ENCODE data around the gene ADGRA3.

The ADGRA3 gene

DNA sequence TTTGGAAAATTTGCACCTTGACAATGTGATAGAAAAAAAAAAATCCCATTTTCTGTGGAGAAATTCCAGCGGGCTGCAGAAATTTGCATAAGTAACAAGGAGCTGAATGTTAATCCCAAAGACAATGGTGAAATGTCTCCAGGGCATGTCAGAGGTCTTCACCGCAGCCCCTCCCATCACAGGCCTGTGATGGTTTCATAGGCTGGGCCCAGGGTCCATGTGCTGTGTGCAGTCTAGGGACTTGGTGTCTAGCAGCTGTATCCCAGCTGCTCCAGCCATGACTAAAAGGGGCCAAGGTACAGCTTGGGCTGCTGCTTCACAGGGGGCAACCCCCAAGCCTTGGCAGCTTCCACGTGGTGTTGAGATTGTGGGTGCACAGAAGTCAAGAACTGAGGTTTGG lies 85.2 kb downstream of the ADGRA3 start:
- no peak overlapping the region for H3K4me3 ChIP-seq (ENCODE audit: low read depth, low read length)
- no peak for DNase-seq (ENCODE audit: low read depth)
- TF ChIP-seq, protein P1, sequence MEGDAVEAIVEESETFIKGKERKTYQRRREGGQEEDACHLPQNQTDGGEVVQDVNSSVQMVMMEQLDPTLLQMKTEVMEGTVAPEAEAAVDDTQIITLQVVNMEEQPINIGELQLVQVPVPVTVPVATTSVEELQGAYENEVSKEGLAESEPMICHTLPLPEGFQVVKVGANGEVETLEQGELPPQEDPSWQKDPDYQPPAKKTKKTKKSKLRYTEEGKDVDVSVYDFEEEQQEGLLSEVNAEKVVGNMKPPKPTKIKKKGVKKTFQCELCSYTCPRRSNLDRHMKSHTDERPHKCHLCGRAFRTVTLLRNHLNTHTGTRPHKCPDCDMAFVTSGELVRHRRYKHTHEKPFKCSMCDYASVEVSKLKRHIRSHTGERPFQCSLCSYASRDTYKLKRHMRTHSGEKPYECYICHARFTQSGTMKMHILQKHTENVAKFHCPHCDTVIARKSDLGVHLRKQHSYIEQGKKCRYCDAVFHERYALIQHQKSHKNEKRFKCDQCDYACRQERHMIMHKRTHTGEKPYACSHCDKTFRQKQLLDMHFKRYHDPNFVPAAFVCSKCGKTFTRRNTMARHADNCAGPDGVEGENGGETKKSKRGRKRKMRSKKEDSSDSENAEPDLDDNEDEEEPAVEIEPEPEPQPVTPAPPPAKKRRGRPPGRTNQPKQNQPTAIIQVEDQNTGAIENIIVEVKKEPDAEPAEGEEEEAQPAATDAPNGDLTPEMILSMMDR (IDR thresholded peaks at IDR 0.05; ENCODE audit: insufficient read depth, low read depth, low read length, missing control alignments): no peak

DNA sequence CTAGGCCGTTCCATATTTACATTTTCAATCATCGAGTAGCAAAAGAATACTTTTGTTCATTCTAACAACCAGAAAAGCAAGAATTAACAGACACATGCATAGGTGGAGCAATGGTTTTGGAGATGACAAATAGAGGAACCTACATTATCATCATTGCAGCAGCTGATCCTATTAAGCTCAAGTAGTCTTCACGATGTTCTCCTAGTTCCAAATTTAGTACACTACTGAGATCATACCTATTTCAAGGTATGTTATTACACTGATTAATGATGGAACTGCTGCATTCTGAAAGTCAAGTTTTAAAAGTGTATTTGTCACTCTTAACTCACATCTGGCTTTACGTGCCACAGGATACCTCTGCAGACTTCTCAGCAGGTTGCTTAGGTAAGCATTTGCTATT lies 87.4 kb downstream of the ADGRA3 start:
- H3K4me3 ChIP-seq (ENCODE audit: low read depth, low read length): no peak overlapping the region
- TF ChIP-seq, protein P1 (IDR thresholded peaks at IDR 0.05; ENCODE audit: insufficient read depth, low read depth, low read length, missing control alignments): no peak
- DNase-seq (ENCODE audit: low read depth): no peak

DNA sequence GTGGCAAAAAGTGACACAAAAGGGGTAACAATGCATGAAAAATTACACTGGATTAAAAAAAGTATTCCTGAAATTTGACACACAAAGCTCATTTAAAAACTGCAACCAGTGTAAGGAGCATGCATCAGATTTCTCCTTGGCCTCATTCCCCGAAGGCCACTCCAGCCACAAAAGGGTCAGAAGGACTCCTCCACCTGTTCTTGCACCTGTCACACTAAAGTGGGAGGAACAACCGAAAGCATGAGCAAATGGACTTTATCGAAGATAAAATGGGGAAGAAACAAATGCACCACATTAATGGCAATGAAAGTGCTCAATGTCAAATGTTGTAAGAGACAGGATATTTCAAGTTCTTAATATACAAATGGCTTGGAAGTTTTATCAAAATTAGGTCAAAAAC lies 88.2 kb downstream of the ADGRA3 start:
- no peak overlapping the region for H3K4me3 ChIP-seq (ENCODE audit: low read depth, low read length)
- TF ChIP-seq, protein P1 (IDR thresholded peaks at IDR 0.05; ENCODE audit: insufficient read depth, low read depth, low read length, missing control alignments): no peak
- no peak for DNase-seq (ENCODE audit: low read depth)

DNA sequence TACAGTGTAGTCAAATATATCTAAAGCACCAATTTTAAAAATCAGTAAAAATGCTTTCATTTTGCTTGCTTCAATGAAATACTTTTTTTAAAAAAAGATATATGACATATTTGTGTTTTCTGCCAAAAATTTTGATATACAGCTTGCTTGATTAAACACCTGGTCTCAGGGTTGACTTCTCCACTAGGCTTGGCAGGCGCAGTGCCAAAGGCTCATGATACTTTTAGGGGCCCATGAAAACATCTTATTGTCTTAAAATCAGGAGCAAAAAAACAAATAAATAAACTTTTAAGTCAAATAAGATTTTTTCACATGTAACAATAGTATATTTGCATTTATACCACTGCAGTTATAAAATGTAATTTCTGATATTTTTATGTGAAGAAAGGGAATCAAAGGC lies 95.6 kb downstream of the ADGRA3 start:
- DNase-seq (ENCODE audit: low read depth): no peak
- no peak overlapping the region for H3K4me3 ChIP-seq (ENCODE audit: low read depth, low read length)
- TF ChIP-seq, protein P1 (IDR thresholded peaks at IDR 0.05; ENCODE audit: insufficient read depth, low read depth, low read length, missing control alignments): no peak

DNA sequence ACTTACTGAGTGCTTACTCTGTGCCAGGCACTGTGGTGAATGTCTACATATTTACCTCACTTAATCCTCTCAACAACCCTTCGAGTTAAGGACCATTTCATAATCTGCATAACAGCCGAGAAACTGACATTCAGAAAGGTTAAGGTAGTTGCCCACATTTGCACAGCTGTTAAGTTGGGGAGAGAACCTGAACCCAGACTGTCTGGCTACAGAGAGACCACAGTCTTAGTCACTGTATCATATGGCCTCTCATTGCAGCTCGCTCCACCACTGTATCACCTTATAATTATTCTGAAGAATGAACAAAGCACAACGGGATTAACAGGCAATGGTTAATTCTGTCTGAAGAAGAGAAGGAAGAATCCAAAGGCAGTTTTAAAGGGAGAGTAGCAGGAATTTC lies 98.5 kb downstream of the ADGRA3 start:
- DNase-seq (ENCODE audit: low read depth): peak; percentile 8
- TF ChIP-seq, protein P1 (IDR thresholded peaks at IDR 0.05; ENCODE audit: insufficient read depth, low read depth, low read length, missing control alignments): no peak
- H3K4me3 ChIP-seq (ENCODE audit: low read depth, low read length): no peak overlapping the region

DNA sequence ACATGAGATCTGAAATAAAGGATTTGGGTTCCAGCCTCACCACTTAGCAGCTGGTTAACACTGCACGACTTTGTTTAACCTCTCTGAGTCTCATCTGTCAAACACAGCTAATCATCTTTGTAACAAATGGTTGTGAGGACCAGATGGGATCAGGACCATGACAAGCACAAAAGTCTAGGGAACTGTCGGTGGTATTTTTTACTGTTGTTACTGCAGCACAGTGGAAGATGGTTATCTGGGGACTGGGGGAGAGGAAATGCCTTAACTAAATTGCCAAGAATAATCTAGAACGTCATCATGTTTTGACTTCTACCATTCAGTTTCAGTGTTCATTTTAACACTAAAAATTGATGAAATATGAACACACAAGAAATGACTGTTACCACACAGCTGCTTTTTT lies 99.5 kb downstream of the ADGRA3 start:
- no peak for DNase-seq (ENCODE audit: low read depth)
- H3K4me3 ChIP-seq (ENCODE audit: low read depth, low read length): no peak overlapping the region
- TF ChIP-seq, protein P1 (IDR thresholded peaks at IDR 0.05; ENCODE audit: insufficient read depth, low read depth, low read length, missing control alignments): no peak

DNA sequence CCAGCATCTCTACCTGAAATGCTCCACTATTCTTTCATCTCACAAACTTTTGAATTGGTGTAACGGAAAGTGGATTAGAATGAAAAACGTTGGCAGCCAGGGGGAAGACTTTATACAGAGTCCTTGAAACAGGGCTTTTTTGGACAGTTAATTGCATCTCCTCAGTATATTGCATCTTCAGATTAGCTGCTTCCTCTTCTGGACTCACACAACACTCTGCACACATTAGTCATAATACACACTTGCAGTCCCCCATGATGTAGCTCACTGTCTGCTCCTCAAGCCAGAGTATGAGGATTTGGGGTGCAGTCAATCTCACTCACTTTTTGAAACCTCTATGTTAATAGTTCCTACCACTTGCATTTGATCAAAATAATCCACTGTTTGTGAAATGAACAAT lies 101.0 kb downstream of the ADGRA3 start:
- DNase-seq (ENCODE audit: low read depth): no peak
- H3K4me3 ChIP-seq (ENCODE audit: low read depth, low read length): no peak overlapping the region
- TF ChIP-seq, protein P1 (IDR thresholded peaks at IDR 0.05; ENCODE audit: insufficient read depth, low read depth, low read length, missing control alignments): no peak
